K562 (cell line): ENCODE results near the gene SEMA3C. TPM values are rescaled to one million over a fixed set of nuclear protein-coding genes. Genes with fewer than 3 reads are reported as not detected.

ENCODE experiments used
- ATAC-seq: fragments of 200-7000 bp; cut with Tn5 transposase; 3 replicates; pipeline ENCODE4 v1.9.1; 2020; ENCODE audit warnings: moderate library complexity
- BruUV-seq: library from RNA; stranded (reverse); fragments of 400-500 nt; replicated peaks from 2 replicates; lab custom pipeline; 2021; lab: Mats Ljungman, UMichigan
- CTCF ChIA-PET: fragments of 300-600 bp; formaldehyde crosslinking; extraction: SDS; loops from one replicate; lab custom pipeline; 2021; ENCODE audit warnings: low intra/inter-chr PET ratio; lab: Yijun Ruan, JAX
- POLR2A ChIA-PET: fragments of 300-600, 350-650 bp; sonication (Branson Sonifier 250); formaldehyde crosslinking; extraction: SDS; loops from one replicate; lab custom pipeline; 2021; ENCODE audit warnings: antibody characterized with exemption, inconsistent platforms; lab: Yijun Ruan, JAX
- DNase-seq, 4 experiments: peaks; one replicate each; pipeline versions ENCODE4 v3.0.0 to v3.0.0-alpha.2; 2011 to 2018; ENCODE audit warnings: low spot score in 3 of 4, mixed read lengths in 3 of 4; ENCODE audit errors: extremely low read depth in 1 of 4
- FAIRE-seq: peaks from 2 replicates; lab custom pipeline; 2011; peaks lifted over from hg19 to GRCh38; lab: Jason Lieb, UNC
- H2AFZ ChIP-seq: 2 replicates; pipeline ENCODE4 v1.6.0; 2011; ENCODE audit warnings: low read depth, low read length, control low read depth, inconsistent platforms
- H3K27ac ChIP-seq: fragments of 200-600 bp; 3 replicates; pipeline ENCODE4 v1.8.0; 2011; ENCODE audit warnings: low read depth, mild to moderate bottlenecking, control low read depth, inconsistent platforms, low read length, moderate library complexity, mixed read lengths; ENCODE audit errors: extremely low read depth
- H3K27me3 ChIP-seq, 2 experiments: fragments of 300-600 bp in 1 of 2; 2 replicates in 1 of 2; 3 replicates in 1 of 2; pipeline versions ENCODE4 v1.6.0 to v1.8.0; 2011; ENCODE audit warnings: inconsistent platforms in 2 of 2, low read length in 2 of 2, mild to moderate bottlenecking in 1 of 2, mixed read lengths in 1 of 2, moderate library complexity in 1 of 2; ENCODE audit not compliant: control insufficient read depth in 2 of 2, insufficient read depth in 2 of 2
- H3K36me3 ChIP-seq: fragments of 300-600 bp; 3 replicates; pipeline ENCODE4 v1.8.0; 2011; ENCODE audit warnings: mild to moderate bottlenecking, low read length, inconsistent platforms; ENCODE audit not compliant: control insufficient read depth, insufficient read depth
- H3K4me1 ChIP-seq, 2 experiments: fragments of 200-600 bp in 1 of 2; replicated peaks in 1 of 2; 2 replicates in 1 of 2; 3 replicates in 1 of 2; pipeline versions ENCODE4 v1.5.1 to v1.8.0; 2011; ENCODE audit warnings: inconsistent platforms in 2 of 2, low read length in 2 of 2, mild to moderate bottlenecking in 1 of 2, mixed read lengths in 1 of 2, moderate library complexity in 1 of 2; ENCODE audit not compliant: control insufficient read depth in 2 of 2, insufficient read depth in 2 of 2
- H3K4me2 ChIP-seq: 2 replicates; pipeline ENCODE4 v1.6.1; 2011; ENCODE audit warnings: low read length, control low read depth, inconsistent platforms, mixed read lengths; ENCODE audit not compliant: insufficient read depth
- H3K4me3 ChIP-seq: fragments of 200-600 bp; sonication (generic), shearing (Covaris generic); 2 replicates; pipeline ENCODE4 v1.5.1; 2016; ENCODE audit warnings: control low read depth, inconsistent platforms
- H3K79me2 ChIP-seq: fragments of 200-600 bp; 3 replicates; pipeline ENCODE4 v1.8.0; 2011; ENCODE audit warnings: low read length, inconsistent platforms; ENCODE audit not compliant: control insufficient read depth, insufficient read depth
- H3K9ac ChIP-seq, 2 experiments: 2 replicates each; pipeline versions ENCODE4 v1.6.0 to v1.6.1; 2011; ENCODE audit warnings: low read depth in 2 of 2, low read length in 2 of 2, control low read depth in 1 of 2, inconsistent platforms in 1 of 2, mild to moderate bottlenecking in 1 of 2, mixed read lengths in 1 of 2; ENCODE audit not compliant: insufficient read depth in 1 of 2
- H3K9me1 ChIP-seq: one replicate; pipeline ENCODE4 v1.6.0; 2011; ENCODE audit warnings: inconsistent platforms, mild to moderate bottlenecking, low read length, moderate library complexity; ENCODE audit not compliant: control insufficient read depth, insufficient read depth
- H3K9me3 ChIP-seq: replicated peaks from 2 replicates; pipeline ENCODE4 v1.5.1; 2011; ENCODE audit warnings: low read depth, low read length, inconsistent platforms; ENCODE audit not compliant: control insufficient read depth, insufficient read depth
- H4K20me1 ChIP-seq: replicated peaks from 2 replicates; pipeline ENCODE4 v1.6.1; 2011; ENCODE audit warnings: low read length, inconsistent platforms, mixed read lengths; ENCODE audit not compliant: control insufficient read depth, insufficient read depth
- CREB1 ChIP-seq, 2 experiments: sonication (generic) in 1 of 2; formaldehyde crosslinking in 1 of 2; IDR thresholded peaks; 2 replicates each; pipeline versions ENCODE4 v1.6.1 to v1.8.0; 2012 to 2022; ENCODE audit warnings: inconsistent platforms in 1 of 2, mild to moderate bottlenecking in 1 of 2, missing genetic modification reagents in 1 of 2, moderate library complexity in 1 of 2
- FOXJ3 ChIP-seq: sonication (generic); formaldehyde crosslinking; IDR thresholded peaks from 2 replicates; pipeline ENCODE4 v1.4.0; 2020; ENCODE audit warnings: mild to moderate bottlenecking, missing genetic modification reagents
- GTF2F1 ChIP-seq: IDR thresholded peaks from 2 replicates; pipeline ENCODE4 v1.6.1; 2011; ENCODE audit warnings: low read depth, low read length, improper control_type of control experiment
- HMGXB4 ChIP-seq: sonication (generic); formaldehyde crosslinking; IDR thresholded peaks from 2 replicates; pipeline ENCODE4 v1.8.1; 2023; ENCODE audit warnings: mild to moderate bottlenecking, missing genetic modification reagents
- NCOA4 ChIP-seq: fragments of 450-650 bp; IDR thresholded peaks from 2 replicates; pipeline ENCODE4 v1.6.1; 2018; ENCODE audit warnings: mild to moderate bottlenecking; ENCODE audit not compliant: partially characterized antibody
- PTRF ChIP-seq: fragments of 450-650 bp; IDR thresholded peaks from 2 replicates; pipeline ENCODE4 v1.6.1; 2016; ENCODE audit warnings: mild to moderate bottlenecking, missing genetic modification characterization, missing compliant biosample characterization
- RREB1 ChIP-seq: fragments of 250-450 bp; sonication (Bioruptor Pico); IDR thresholded peaks from 2 replicates; pipeline ENCODE4 v1.4.0; 2020
- TBP ChIP-seq: optimal IDR thresholded peaks from 2 replicates; pipeline ENCODE3; 2011; ENCODE audit warnings: low read depth, low read length, improper control_type of control experiment
- ZC3H4 ChIP-seq: sonication (generic); formaldehyde crosslinking; IDR thresholded peaks from 2 replicates; pipeline ENCODE4 v1.9.0; 2021; ENCODE audit warnings: missing genetic modification reagents, borderline replicate concordance
- ZC3H8 ChIP-seq: fragments of 450-650 bp; IDR thresholded peaks from 2 replicates; pipeline ENCODE4 v1.6.1; 2017
- ZNF212 ChIP-seq: fragments of 450-650 bp; formaldehyde crosslinking; IDR thresholded peaks from 2 replicates; pipeline ENCODE4 v1.4.0; 2020; ENCODE audit warnings: mild to moderate bottlenecking
- ZNF324 ChIP-seq: fragments of 250-450 bp; sonication (Bioruptor Pico); IDR thresholded peaks from 2 replicates; pipeline ENCODE4 v1.4.0; 2020; ENCODE audit warnings: mild to moderate bottlenecking
- ZNF583 ChIP-seq: fragments of 250-450 bp; sonication (Bioruptor Pico); IDR thresholded peaks from 2 replicates; pipeline ENCODE4 v1.4.0; 2020
- ZSCAN32 ChIP-seq: fragments of 450-650 bp; formaldehyde crosslinking; IDR thresholded peaks from 2 replicates; pipeline ENCODE4 v1.4.0; 2020; ENCODE audit warnings: mild to moderate bottlenecking, moderate library complexity
- WGBS: fragments of 100-300 bp; shearing (Covaris generic); methylation state at CpG from one replicate; pipeline ENCODE4 v1.1.6; 2016; ENCODE audit warnings: low coverage, mixed read lengths; ENCODE audit not compliant: insufficient coverage; ENCODE audit errors: missing lambda C conversion rate; 5-methylcytosine and 5-hydroxymethylcytosine counted together
- in situ Hi-C: fragments of 300-500 bp; cut with MboI; formaldehyde crosslinking; loops from 4 replicates; pipeline ENCODE4 v1.15.0; 2018; ENCODE audit warnings: inconsistent platforms, mixed read lengths
- intact Hi-C: fragments of 100-400 bp; cut with micrococcal nuclease; formaldehyde crosslinking; loops from 2 replicates; pipeline ENCODE4 v1.14.2; 2022
- polyA plus RNA-seq, 8 experiments: library from polyadenylated mRNA; depleted of rRNA in 4 of 8; stranded (reverse) in 5 of 8; unstranded in 3 of 8; fragments of >200 nt; fragmentation: Nextera tagmentation in 2 of 8; fragmentation: Illumina TruSeq in 1 of 8; extraction: Ambion mirVana in 2 of 8; extraction: Trizol in 1 of 8; gene quantifications; 2 replicates each; pipeline versions ENCODE4 v1.2.1 to v1.2.3, GENCODE V29; 2011 to 2014; ENCODE audit warnings: inconsistent platforms in 1 of 8, missing spikeins in 1 of 8
- total RNA-seq, 7 experiments: library from RNA; depleted of rRNA in 6 of 7; stranded (reverse); fragments of >200 nt in 6 of 7; fragmentation: Illumina TruSeq in 2 of 7; extraction: Trizol in 2 of 7; gene quantifications; 2 replicates each; pipeline versions ENCODE4 v1.2.1 to v1.2.3, GENCODE V29; 2011 to 2021; ENCODE audit warnings: low replicate concordance in 1 of 7
- TF ChIP-seq, protein P1 (sequence below): fragments of 250-450 bp; sonication (Bioruptor Pico); IDR thresholded peaks from 2 replicates; pipeline ENCODE4 v1.8.0; 2022; ENCODE audit warnings: moderate library complexity, mild to moderate bottlenecking, inconsistent platforms

The SEMA3C gene
- total and polyA plus RNA-seq, 9 of the 15 experiments (the other 6 are each of a cell fraction or from before 2014, with no cell fraction given): 0.04 to 0.36 (median 0.12) TPM; not detected in 3

DNA sequence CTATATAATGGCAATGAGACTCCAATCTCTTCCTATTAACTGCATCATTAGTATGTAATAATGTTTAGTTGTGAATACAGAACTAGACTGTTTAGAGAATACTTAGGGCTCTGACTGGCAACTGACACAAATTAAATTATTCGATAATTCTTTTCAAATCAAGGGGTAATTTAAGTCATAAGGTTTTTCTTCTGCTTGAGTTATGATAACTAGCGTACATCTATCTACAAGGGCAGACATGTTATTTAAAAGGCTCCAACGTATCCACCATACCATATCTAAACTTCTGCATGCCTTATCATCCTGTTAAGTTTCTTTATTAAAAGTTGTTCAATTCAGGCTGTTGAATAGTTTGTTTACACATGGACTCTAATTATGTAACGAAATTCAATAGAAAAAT, 11.2 kb downstream of the SEMA3C start (continued):
- no peak for TF ChIP-seq CREB1 (IDR thresholded peaks at IDR 0.05)
- TF ChIP-seq CREB1 (CRISPR knock-in tag; IDR thresholded peaks at IDR 0.05): no peak

DNA sequence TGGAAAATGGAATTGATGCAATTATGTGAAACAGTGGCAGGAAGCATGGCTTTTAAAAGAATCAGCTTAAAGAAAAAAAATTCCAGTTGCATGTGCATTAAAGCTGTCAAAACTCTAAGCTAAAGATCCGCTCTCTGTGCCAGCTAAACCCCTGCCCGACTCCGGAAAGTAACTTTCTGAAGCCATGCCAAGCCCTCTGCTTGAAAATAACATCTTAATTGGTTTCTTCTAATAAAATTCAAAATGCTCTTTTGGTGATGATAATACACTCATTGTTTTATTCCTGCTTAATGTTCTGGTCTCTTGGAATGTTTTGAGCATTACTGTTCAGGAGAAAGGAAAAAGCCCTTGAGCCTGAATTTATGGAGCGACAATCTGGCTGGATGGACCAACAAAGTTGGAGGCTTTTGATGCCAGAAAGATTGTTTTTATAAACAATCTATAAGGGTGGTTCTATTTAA, 11.7 kb downstream of the SEMA3C start:
- intact Hi-C loops: no loop called here
- no TSS peak for BruUV-seq
- TF ChIP-seq ZC3H4 (CRISPR knock-in tag) (no peak), ZNF324 (no peak), HMGXB4 (CRISPR knock-in tag) (no peak), NCOA4 (no peak), RREB1 (CRISPR knock-in tag) (no peak), ZNF583 (no peak), ZC3H8 (no peak), PTRF (no peak), GTF2F1 (no peak), FOXJ3 (CRISPR knock-in tag) (no peak), ZSCAN32 (no peak), ZNF212 (no peak), TBP (no peak)
- TF ChIP-seq, protein P1, sequence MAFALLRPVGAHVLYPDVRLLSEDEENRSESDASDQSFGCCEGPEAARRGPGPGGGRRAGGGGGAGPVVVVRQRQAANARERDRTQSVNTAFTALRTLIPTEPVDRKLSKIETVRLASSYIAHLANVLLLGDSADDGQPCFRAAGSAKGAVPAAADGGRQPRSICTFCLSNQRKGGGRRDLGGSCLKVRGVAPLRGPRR: no peak

More for the DNA sequence above, 11.7 kb downstream of the SEMA3C start:
- H3K9ac ChIP-seq: no peak overlapping the region
- WGBS: 10% methylated on average over 4 of the region's 4 CpGs
- H3K9me1 ChIP-seq: no peaks in the 10 kb centered on the region
- H3K9me3 ChIP-seq: no peaks in the 10 kb centered on the region
- H3K4me2 ChIP-seq: no peak overlapping the region
- ATAC-seq (no peak), DNase-seq (no peak), FAIRE-seq (no peak)
- H3K79me2 ChIP-seq: no peaks in the 10 kb centered on the region
- ChIA-PET CTCF (no interaction called here), POLR2A (no interaction called here)
- no peak overlapping the region for H2AFZ ChIP-seq
- H3K4me3 ChIP-seq: no peak overlapping the region
- in situ Hi-C loops: loop anchor here (25.0 kb wide), 1 partner anchor 555 kb away; no protein-coding TSS in a partner anchor
- H3K27ac ChIP-seq: no peak overlapping the region
- no peaks in the 10 kb centered on the region for H4K20me1 ChIP-seq
- no peaks in the 10 kb centered on the region for H3K27me3 ChIP-seq
- H3K4me1 ChIP-seq: no peaks in the 10 kb centered on the region
- no peaks in the 10 kb centered on the region for H3K36me3 ChIP-seq
